Osteoblast (primary cell): ENCODE results near the gene SEC61B. TPM values are rescaled to one million over a fixed set of nuclear protein-coding genes. Genes with fewer than 3 reads are reported as not detected.
A peak's percentile ranks its signal among the peaks of the same experiment; 100 is the strongest.

ENCODE experiments used
- DNase-seq: peaks from one replicate; pipeline ENCODE4 v3.0.0; 2011; ENCODE audit warnings: low spot score, mixed read lengths; ENCODE audit not compliant: insufficient read length; ENCODE audit errors: missing footprints
- H2AFZ ChIP-seq: 2 replicates; pipeline ENCODE4 v1.6.0; 2011; ENCODE audit warnings: mild to moderate bottlenecking, low read length
- H3K27ac ChIP-seq: 2 replicates; pipeline ENCODE4 v1.5.1; 2011; ENCODE audit warnings: mild to moderate bottlenecking, low read depth, low read length, moderate library complexity
- H3K27me3 ChIP-seq: 2 replicates; pipeline ENCODE4 v1.6.0; 2012; ENCODE audit warnings: mild to moderate bottlenecking, control low read depth, inconsistent platforms, low read length, moderate library complexity; ENCODE audit not compliant: insufficient read depth
- H3K36me3 ChIP-seq: 2 replicates; pipeline ENCODE4 v1.5.1; 2011; ENCODE audit warnings: mild to moderate bottlenecking, low read length, control low read depth, moderate library complexity; ENCODE audit not compliant: insufficient read depth
- H3K4me1 ChIP-seq: 2 replicates; pipeline ENCODE4 v1.5.1; 2011; ENCODE audit warnings: mild to moderate bottlenecking, low read length, control low read depth, moderate library complexity; ENCODE audit not compliant: insufficient read depth
- H3K4me2 ChIP-seq: 2 replicates; pipeline ENCODE4 v1.6.0; 2011; ENCODE audit warnings: mild to moderate bottlenecking, low read length; ENCODE audit not compliant: insufficient read depth
- H3K4me3 ChIP-seq: fragments of 200-600 bp; sonication (generic); 3 replicates; pipeline ENCODE4 v1.5.1; 2012; ENCODE audit warnings: mild to moderate bottlenecking, low read length, inconsistent platforms; ENCODE audit not compliant: insufficient read depth
- H3K79me2 ChIP-seq: 2 replicates; pipeline ENCODE4 v1.6.0; 2012; ENCODE audit warnings: mild to moderate bottlenecking, low read length, control low read depth, inconsistent platforms; ENCODE audit not compliant: insufficient read depth
- H3K9me3 ChIP-seq: 2 replicates; pipeline ENCODE4 v1.5.1; 2011; ENCODE audit warnings: low read depth, low read length, control low read depth
- H4K20me1 ChIP-seq: 2 replicates; pipeline ENCODE4 v1.6.0; 2012; ENCODE audit warnings: mild to moderate bottlenecking, low read length, control low read depth; ENCODE audit not compliant: insufficient read depth
- total RNA-seq: library from RNA; depleted of rRNA; stranded (reverse); fragments of >200 nt; gene quantifications from 2 replicates; pipeline ENCODE4 v1.2.3, GENCODE V29; 2012
- TF ChIP-seq, protein P1 (sequence below): IDR thresholded peaks from 2 replicates; pipeline ENCODE4 v1.5.1; 2011; ENCODE audit warnings: mild to moderate bottlenecking, low read depth, low read length, moderate library complexity; ENCODE audit errors: extremely low read depth

The SEC61B gene
- total RNA-seq, 1 donor = 73.1 TPM

- Histone ChIP-seq H3K4me3 (no peak overlapping the region), H2AFZ (no peak overlapping the region), H3K79me2 (no peaks in the 10 kb centered on the region), H3K4me2 (no peak overlapping the region), H3K27me3 (no peaks in the 10 kb centered on the region), H3K9me3 (no peaks in the 10 kb centered on the region), H3K27ac (no peak overlapping the region), H3K36me3 (no peaks in the 10 kb centered on the region), H4K20me1 (no peaks in the 10 kb centered on the region), H3K4me1 (no peaks in the 10 kb centered on the region)
- TF ChIP-seq, protein P1, sequence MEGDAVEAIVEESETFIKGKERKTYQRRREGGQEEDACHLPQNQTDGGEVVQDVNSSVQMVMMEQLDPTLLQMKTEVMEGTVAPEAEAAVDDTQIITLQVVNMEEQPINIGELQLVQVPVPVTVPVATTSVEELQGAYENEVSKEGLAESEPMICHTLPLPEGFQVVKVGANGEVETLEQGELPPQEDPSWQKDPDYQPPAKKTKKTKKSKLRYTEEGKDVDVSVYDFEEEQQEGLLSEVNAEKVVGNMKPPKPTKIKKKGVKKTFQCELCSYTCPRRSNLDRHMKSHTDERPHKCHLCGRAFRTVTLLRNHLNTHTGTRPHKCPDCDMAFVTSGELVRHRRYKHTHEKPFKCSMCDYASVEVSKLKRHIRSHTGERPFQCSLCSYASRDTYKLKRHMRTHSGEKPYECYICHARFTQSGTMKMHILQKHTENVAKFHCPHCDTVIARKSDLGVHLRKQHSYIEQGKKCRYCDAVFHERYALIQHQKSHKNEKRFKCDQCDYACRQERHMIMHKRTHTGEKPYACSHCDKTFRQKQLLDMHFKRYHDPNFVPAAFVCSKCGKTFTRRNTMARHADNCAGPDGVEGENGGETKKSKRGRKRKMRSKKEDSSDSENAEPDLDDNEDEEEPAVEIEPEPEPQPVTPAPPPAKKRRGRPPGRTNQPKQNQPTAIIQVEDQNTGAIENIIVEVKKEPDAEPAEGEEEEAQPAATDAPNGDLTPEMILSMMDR = no peak
- DNase-seq = no peak
Observed at GRCh38 chr9:99251157-99251556, 29.1 kb downstream of the SEC61B start.

GRCh38 chr9:99253134-99253533 lies 31.1 kb downstream of the SEC61B start:
- Histone ChIP-seq H2AFZ (no peak overlapping the region), H3K27me3 (no peaks in the 10 kb centered on the region), H3K4me1 (no peaks in the 10 kb centered on the region), H3K4me2 (no peak overlapping the region), H3K9me3 (no peaks in the 10 kb centered on the region), H3K79me2 (no peaks in the 10 kb centered on the region), H3K27ac (no peak overlapping the region), H4K20me1 (no peaks in the 10 kb centered on the region), H3K36me3 (no peaks in the 10 kb centered on the region), H3K4me3 (no peak overlapping the region)
- no peak for DNase-seq
- TF ChIP-seq, protein P1 = no peak

DNA sequence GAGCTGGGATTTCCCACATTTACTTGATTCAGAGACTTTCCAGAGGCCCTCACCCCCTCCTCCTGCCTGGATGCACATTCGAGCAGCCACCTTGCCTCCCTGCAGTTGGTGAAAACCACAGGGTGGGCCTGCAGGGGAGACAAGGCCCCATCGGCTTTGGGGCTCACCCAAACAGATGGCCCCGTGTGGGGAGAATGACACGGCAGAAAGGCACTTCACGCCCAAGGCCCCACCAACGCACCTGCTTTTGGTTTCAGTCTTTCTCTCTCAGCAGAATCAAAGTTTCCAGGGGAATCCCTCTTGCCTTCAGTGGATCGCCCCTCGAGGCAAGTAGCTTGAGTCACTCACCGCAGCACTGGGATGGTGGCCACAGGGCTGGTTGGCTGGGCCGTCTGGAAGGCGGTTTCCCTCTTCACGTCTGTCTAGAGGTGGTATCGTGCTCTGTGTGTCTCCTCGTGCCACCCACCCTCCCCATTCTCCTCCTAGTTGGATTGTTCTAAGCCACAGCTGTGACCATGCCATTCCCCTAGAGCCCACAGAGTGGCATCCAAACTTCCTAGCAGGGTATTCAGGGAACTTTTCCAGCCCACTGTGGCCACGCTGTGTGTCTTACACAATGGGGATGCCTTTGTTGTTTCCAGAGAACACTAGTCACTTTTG lies 31.8 kb downstream of the SEC61B start:
- Histone ChIP-seq H3K4me1 (no peaks in the 10 kb centered on the region), H3K4me3 (peak overlapping the region; percentile 10), H3K36me3 (no peaks in the 10 kb centered on the region), H3K9me3 (no peaks in the 10 kb centered on the region), H3K79me2 (no peaks in the 10 kb centered on the region), H4K20me1 (no peaks in the 10 kb centered on the region), H3K27ac (no peak overlapping the region), H3K4me2 (peak overlapping the region; percentile 66), H3K27me3 (no peaks in the 10 kb centered on the region), H2AFZ (peak overlapping the region; percentile 42)
- TF ChIP-seq, protein P1 = peak; percentile 17
- no peak for DNase-seq

- no peak for DNase-seq
- Histone ChIP-seq H2AFZ (no peak overlapping the region), H3K79me2 (no peaks in the 10 kb centered on the region), H3K27ac (no peak overlapping the region), H4K20me1 (no peaks in the 10 kb centered on the region), H3K4me1 (peaks cover 9% of the 10 kb centered on the region), H3K4me3 (no peak overlapping the region), H3K27me3 (no peaks in the 10 kb centered on the region), H3K4me2 (no peak overlapping the region), H3K36me3 (no peaks in the 10 kb centered on the region), H3K9me3 (no peaks in the 10 kb centered on the region)
- TF ChIP-seq, protein P1 = no peak
Observed at GRCh38 chr9:99255651-99256050, 33.6 kb downstream of the SEC61B start.
